CD14-positive monocyte (primary cell): ENCODE measurements around the gene TMEM116. TPM values are rescaled to one million over a fixed set of nuclear protein-coding genes. Genes with fewer than 3 reads are reported as not detected.
"Not testable (repeated sequence)": the region's sequence is repeated elsewhere in the genome, so short reads cannot be mapped to it uniquely, and the experiment has no call there.

ENCODE experiments used
- DNase-seq, 3 donors: peaks; one replicate each; pipeline ENCODE4 v3.0.0-alpha.2; 2011 to 2022
- H2AFZ ChIP-seq: 2 replicates; pipeline ENCODE4 v1.6.0; 2012; ENCODE audit warnings: mild to moderate bottlenecking, low read depth, low read length, inconsistent platforms; ENCODE audit not compliant: insufficient read depth, poor library complexity, severe bottlenecking
- H3K27ac ChIP-seq, 2 donors: 1 replicate in 1 of 2; 2 replicates in 1 of 2; pipeline ENCODE4 v1.5.1; 2012 to 2013; ENCODE audit warnings: low read length in 2 of 2, control low read depth in 1 of 2, inconsistent platforms in 1 of 2, low read depth in 1 of 2, mild to moderate bottlenecking in 1 of 2
- H3K27me3 ChIP-seq, 2 donors: one replicate each; pipeline versions ENCODE4 v1.6.0 to v1.6.1; 2011 to 2013; ENCODE audit warnings: low read length in 2 of 2; ENCODE audit not compliant: control insufficient read depth in 2 of 2, insufficient read depth in 2 of 2
- H3K36me3 ChIP-seq, 2 donors: replicated peaks in 1 of 2; 1 replicate in 1 of 2; 2 replicates in 1 of 2; pipeline versions ENCODE4 v1.5.1 to v1.6.1; 2012 to 2013; ENCODE audit warnings: low read length in 2 of 2, control low read depth in 1 of 2, inconsistent platforms in 1 of 2, mild to moderate bottlenecking in 1 of 2; ENCODE audit not compliant: insufficient read depth in 2 of 2, control insufficient read depth in 1 of 2
- H3K4me1 ChIP-seq, 2 donors: 1 replicate in 1 of 2; 2 replicates in 1 of 2; pipeline versions ENCODE4 v1.5.1 to v1.6.1; 2012 to 2013; ENCODE audit warnings: low read length in 2 of 2, control low read depth in 1 of 2, inconsistent platforms in 1 of 2, mild to moderate bottlenecking in 1 of 2, moderate library complexity in 1 of 2; ENCODE audit not compliant: insufficient read depth in 2 of 2, control insufficient read depth in 1 of 2
- H3K4me2 ChIP-seq: replicated peaks from 2 replicates; pipeline ENCODE3; 2012; ENCODE audit warnings: low read length, moderate library complexity, mild to moderate bottlenecking; ENCODE audit not compliant: poor library complexity, severe bottlenecking; ENCODE audit errors: extremely low read depth
- H3K4me3 ChIP-seq, 3 experiments: fragments of 200-600 bp in 1 of 3; sonication (generic) in 1 of 3; replicated peaks in 1 of 3; 1 replicate in 2 of 3; 2 replicates in 1 of 3; pipeline ENCODE4 v1.5.1; 2011 to 2013; ENCODE audit warnings: low read length in 3 of 3, mild to moderate bottlenecking in 3 of 3, control low read depth in 2 of 3, low read depth in 2 of 3, inconsistent platforms in 1 of 3, moderate library complexity in 1 of 3
- H3K79me2 ChIP-seq: 2 replicates; pipeline ENCODE4 v1.6.0; 2012; ENCODE audit warnings: mild to moderate bottlenecking, control low read depth, inconsistent platforms, low read length, moderate library complexity; ENCODE audit not compliant: insufficient read depth
- H3K9ac ChIP-seq: 2 replicates; pipeline ENCODE4 v1.6.0; 2017; ENCODE audit warnings: low read length, mild to moderate bottlenecking; ENCODE audit not compliant: insufficient read depth, poor library complexity, severe bottlenecking
- H3K9me3 ChIP-seq, 2 donors: replicated peaks in 1 of 2; 1 replicate in 1 of 2; 2 replicates in 1 of 2; pipeline versions ENCODE4 v1.5.1 to v1.6.1; 2012 to 2013; ENCODE audit warnings: low read length in 2 of 2, control low read depth in 1 of 2; ENCODE audit not compliant: control insufficient read depth in 1 of 2, insufficient read depth in 1 of 2
- H4K20me1 ChIP-seq: 2 replicates; pipeline ENCODE4 v1.6.0; 2012; ENCODE audit warnings: mild to moderate bottlenecking, low read length, control low read depth, moderate library complexity; ENCODE audit not compliant: insufficient read depth
- H3K27ac Mint-ChIP-seq, 7 donors: one replicate each; pipeline ENCODE4 v1.8.0; 2020; ENCODE audit warnings: mild to moderate bottlenecking in 7 of 7, mixed read lengths in 7 of 7, moderate library complexity in 6 of 7, inconsistent platforms in 2 of 7
- H3K27me3 Mint-ChIP-seq, 3 donors: one replicate each; pipeline ENCODE4 v1.8.0; 2021 to 2022; ENCODE audit warnings: low read depth in 3 of 3, mild to moderate bottlenecking in 3 of 3, mixed read lengths in 3 of 3, moderate library complexity in 3 of 3, inconsistent platforms in 1 of 3
- H3K36me3 Mint-ChIP-seq, 2 donors: one replicate each; pipeline ENCODE4 v1.8.0; 2020; ENCODE audit warnings: mixed read lengths in 2 of 2, inconsistent platforms in 1 of 2, mild to moderate bottlenecking in 1 of 2
- H3K4me1 Mint-ChIP-seq: one replicate; pipeline ENCODE4 v1.8.0; 2020; ENCODE audit warnings: mild to moderate bottlenecking, mixed read lengths
- H3K4me3 Mint-ChIP-seq, 2 donors: one replicate each; pipeline ENCODE4 v1.8.0; 2020; ENCODE audit warnings: mild to moderate bottlenecking in 2 of 2, mixed read lengths in 2 of 2, moderate library complexity in 1 of 2
- H3K9me3 Mint-ChIP-seq, 7 donors: one replicate each; pipeline ENCODE4 v1.8.0; 2020 to 2022; ENCODE audit warnings: mixed read lengths in 7 of 7, mild to moderate bottlenecking in 6 of 7, moderate library complexity in 6 of 7, inconsistent platforms in 2 of 7
- WGBS: methylation state at CpG from one replicate; pipeline ENCODE4 v1.1.5; 2013; ENCODE audit warnings: missing lambda C conversion rate; ENCODE audit not compliant: insufficient coverage; 5-methylcytosine and 5-hydroxymethylcytosine counted together
- intact Hi-C, 2 donors: fragments of 100-400 bp; cut with micrococcal nuclease; formaldehyde crosslinking; loops; one replicate each; pipeline versions ENCODE4 v1.15.0 to v1.15.1; 2023
- polyA plus RNA-seq, 3 donors: library from polyadenylated mRNA; depleted of rRNA in 1 of 3; unstranded in 2 of 3; stranded (reverse) in 1 of 3; fragments of 300-500 nt in 2 of 3; fragments of >200 nt in 1 of 3; fragmentation: Illumina TruSeq in 2 of 3; gene quantifications; 1 replicate in 2 of 3; 2 replicates in 1 of 3; pipeline ENCODE4 v1.2.3, GENCODE V29; 2012 to 2021
- TF ChIP-seq, protein P1 (sequence below): fragments of 200-600 bp; IDR thresholded peaks from one replicate; pipeline ENCODE4 v1.8.0; 2022; ENCODE audit warnings: antibody characterized with exemption, mild to moderate bottlenecking

TMEM116 gene
- polyA plus RNA-seq, 3 donors = 5.6 to 11.6 (median 8.3) TPM

GRCh38 chr12:112011685-112012084 is 1.3 kb downstream of the TMEM116 start:
- intact Hi-C loops = loop anchor here (5.0 to 10.0 kb wide), 3 partner anchors 67 to 169 kb away; partner anchors contain the start of gene MAPKAPK5 (in 1 of the 2)
- H3K27me3 ChIP-seq = no peaks in the 10 kb centered on the region
- H3K27me3 Mint-ChIP-seq = peaks cover 0 to 2% (median 0%) of the 10 kb centered on the region in 3 donors
- peaks cover 31% of the 10 kb centered on the region for H4K20me1 ChIP-seq
- H3K9me3 Mint-ChIP-seq = peaks cover 0 to 2% (median 0%) of the 10 kb centered on the region in 7 donors
- peak overlapping the region; percentile 89 to 92 for H3K27ac ChIP-seq
- H3K36me3 ChIP-seq = peaks cover 5 to 14% of the 10 kb centered on the region in 2 donors
- TF ChIP-seq, protein P1, sequence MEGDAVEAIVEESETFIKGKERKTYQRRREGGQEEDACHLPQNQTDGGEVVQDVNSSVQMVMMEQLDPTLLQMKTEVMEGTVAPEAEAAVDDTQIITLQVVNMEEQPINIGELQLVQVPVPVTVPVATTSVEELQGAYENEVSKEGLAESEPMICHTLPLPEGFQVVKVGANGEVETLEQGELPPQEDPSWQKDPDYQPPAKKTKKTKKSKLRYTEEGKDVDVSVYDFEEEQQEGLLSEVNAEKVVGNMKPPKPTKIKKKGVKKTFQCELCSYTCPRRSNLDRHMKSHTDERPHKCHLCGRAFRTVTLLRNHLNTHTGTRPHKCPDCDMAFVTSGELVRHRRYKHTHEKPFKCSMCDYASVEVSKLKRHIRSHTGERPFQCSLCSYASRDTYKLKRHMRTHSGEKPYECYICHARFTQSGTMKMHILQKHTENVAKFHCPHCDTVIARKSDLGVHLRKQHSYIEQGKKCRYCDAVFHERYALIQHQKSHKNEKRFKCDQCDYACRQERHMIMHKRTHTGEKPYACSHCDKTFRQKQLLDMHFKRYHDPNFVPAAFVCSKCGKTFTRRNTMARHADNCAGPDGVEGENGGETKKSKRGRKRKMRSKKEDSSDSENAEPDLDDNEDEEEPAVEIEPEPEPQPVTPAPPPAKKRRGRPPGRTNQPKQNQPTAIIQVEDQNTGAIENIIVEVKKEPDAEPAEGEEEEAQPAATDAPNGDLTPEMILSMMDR = no peak
- H3K4me1 ChIP-seq = peaks cover 45 to 49% of the 10 kb centered on the region in 2 donors
- peaks cover 38% of the 10 kb centered on the region for H3K4me1 Mint-ChIP-seq
- H3K79me2 ChIP-seq = peaks cover 57% of the 10 kb centered on the region
- WGBS = 80% methylated on average over 5 of the region's 8 CpGs
- peak overlapping the region; percentile 89 to 97 (median 94) for H3K27ac Mint-ChIP-seq
- peak overlapping the region; percentile 54 to 99 (median 63) for H3K4me3 ChIP-seq
- H3K4me3 Mint-ChIP-seq = peak overlapping the region; percentile 85 to 97
- DNase-seq = no peak
- peaks cover 8 to 14% of the 10 kb centered on the region in 2 donors for H3K36me3 Mint-ChIP-seq
- H3K9ac ChIP-seq = peak overlapping the region; percentile 74
- H3K9me3 ChIP-seq = no peaks in the 10 kb centered on the region
- H2AFZ ChIP-seq = peak overlapping the region; percentile 85
- H3K4me2 ChIP-seq = peak overlapping the region; percentile 82

DNA sequence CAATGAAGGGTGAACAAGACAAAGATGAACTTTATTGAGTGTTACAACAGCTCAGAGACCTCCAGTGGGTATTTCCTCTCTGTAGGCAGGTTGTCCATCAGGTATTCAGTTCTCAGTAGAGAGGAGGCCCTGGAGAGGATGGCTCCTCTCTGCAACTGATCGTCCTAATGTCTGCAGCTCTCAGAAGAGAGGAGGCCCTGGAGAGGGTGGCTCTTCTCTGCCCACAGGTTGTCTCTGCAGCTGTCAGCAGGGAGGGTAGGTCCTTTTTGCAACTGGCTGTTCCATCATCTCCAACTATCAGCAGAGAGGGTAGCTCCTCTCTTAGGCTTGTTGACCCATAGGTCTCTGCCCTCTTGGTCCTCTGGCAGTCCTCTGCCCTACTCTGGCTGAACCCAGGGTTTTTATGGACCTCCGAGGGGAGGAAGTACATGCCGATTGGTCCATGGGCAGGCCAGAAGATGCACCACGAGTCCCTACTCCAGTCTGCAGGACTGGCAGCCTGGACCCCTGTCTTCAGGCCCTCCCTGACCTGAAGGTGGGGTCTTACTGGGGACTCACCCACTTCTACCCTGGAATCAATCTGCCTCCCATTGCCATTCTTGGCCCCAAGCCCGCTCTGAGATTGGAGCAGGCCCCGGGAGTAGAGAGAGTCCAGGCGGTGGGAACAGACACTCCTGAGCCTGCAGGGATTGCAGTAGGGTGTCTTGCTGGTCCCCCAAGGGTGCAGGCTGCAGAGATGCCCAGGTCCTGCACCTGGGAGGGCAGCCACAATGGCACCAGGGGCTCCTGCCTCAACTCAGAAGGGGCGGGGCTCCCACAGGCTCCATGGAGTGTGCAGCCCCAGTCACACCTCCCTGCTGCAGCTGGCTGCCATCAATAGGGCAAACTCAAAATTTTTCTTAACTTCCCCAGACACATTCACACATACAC is 2.3 kb downstream of the TMEM116 start:
- H3K9ac ChIP-seq = no peak overlapping the region
- no peaks in the 10 kb centered on the region for H3K27me3 ChIP-seq
- 86% methylated on average over 7 of the region's 8 CpGs for WGBS
- H3K4me1 Mint-ChIP-seq = peaks cover 38% of the 10 kb centered on the region
- H3K4me2 ChIP-seq = no peak overlapping the region
- H3K79me2 ChIP-seq = peaks cover 47% of the 10 kb centered on the region
- no peak overlapping the region for H2AFZ ChIP-seq
- H3K27ac ChIP-seq = no peak overlapping the region
- intact Hi-C loops = loop anchor here (5.0 to 10.0 kb wide), 3 partner anchors 66 to 168 kb away; partner anchors contain the start of gene MAPKAPK5 (in 1 of the 2)
- peaks cover 0 to 2% (median 0%) of the 10 kb centered on the region in 7 donors for H3K9me3 Mint-ChIP-seq
- peaks cover 44 to 50% of the 10 kb centered on the region in 2 donors for H3K4me1 ChIP-seq
- no peak for DNase-seq
- TF ChIP-seq, protein P1 = no peak
- H3K4me3 Mint-ChIP-seq = no peak overlapping the region
- no peak overlapping the region for H3K27ac Mint-ChIP-seq
- no peak overlapping the region for H3K4me3 ChIP-seq
- H4K20me1 ChIP-seq = peaks cover 21% of the 10 kb centered on the region
- peaks cover 0 to 4% of the 10 kb centered on the region in 2 donors for H3K36me3 ChIP-seq
- H3K27me3 Mint-ChIP-seq = peaks cover 0 to 4% (median 2%) of the 10 kb centered on the region in 3 donors
- H3K36me3 Mint-ChIP-seq = peaks cover 1 to 4% of the 10 kb centered on the region in 2 donors
- no peaks in the 10 kb centered on the region for H3K9me3 ChIP-seq

GRCh38 chr12:112009596-112009995 is 3.4 kb downstream of the TMEM116 start:
- H3K4me3 Mint-ChIP-seq, H3K27me3 ChIP-seq, H3K27ac Mint-ChIP-seq, H3K27ac ChIP-seq, DNase-seq, H2AFZ ChIP-seq, H3K27me3 Mint-ChIP-seq, H3K4me3 ChIP-seq, H3K36me3 Mint-ChIP-seq, H3K9me3 Mint-ChIP-seq, H3K9ac ChIP-seq, intact Hi-C loops, H3K9me3 ChIP-seq, H3K36me3 ChIP-seq, H3K4me2 ChIP-seq: not testable (repeated sequence)
- peaks cover 41% of the 10 kb centered on the region for H3K79me2 ChIP-seq
- H3K4me1 ChIP-seq = peaks cover 35 to 40% of the 10 kb centered on the region in 2 donors
- H3K4me1 Mint-ChIP-seq = peaks cover 32% of the 10 kb centered on the region
- H4K20me1 ChIP-seq = peaks cover 10% of the 10 kb centered on the region
- WGBS = no CpG with 5 or more reads among the region's 3 CpGs
